H9 (cell line): ENCODE data around the gene SPC24. TPM values are rescaled to one million over a fixed set of nuclear protein-coding genes. Genes with fewer than 3 reads are reported as not detected.
A peak's percentile ranks its signal among the peaks of the same experiment; 100 is the strongest.

ENCODE experiments used
- DNase-seq: peaks from one replicate; pipeline ENCODE4 v3.0.0-alpha.2; 2017
- H2AFZ ChIP-seq: one replicate; pipeline ENCODE4 v1.6.1; 2013; ENCODE audit warnings: mild to moderate bottlenecking, low read length, control low read depth, moderate library complexity
- H2AK5ac ChIP-seq: 2 replicates; pipeline ENCODE4 v1.6.1; 2013; ENCODE audit warnings: low read length, control low read depth, mixed read lengths; ENCODE audit not compliant: insufficient read length
- H2BK120ac ChIP-seq: one replicate; pipeline ENCODE4 v1.6.1; 2013; ENCODE audit warnings: low read depth, mild to moderate bottlenecking, low read length, control low read depth, inconsistent platforms; ENCODE audit not compliant: poor library complexity, severe bottlenecking
- H2BK12ac ChIP-seq: 2 replicates; pipeline ENCODE4 v1.6.1; 2013; ENCODE audit warnings: low read length, control low read depth, mixed read lengths, low read depth; ENCODE audit not compliant: insufficient read length
- H2BK15ac ChIP-seq: 2 replicates; pipeline ENCODE4 v1.6.1; 2013; ENCODE audit warnings: low read depth, low read length, control low read depth
- H2BK20ac ChIP-seq: one replicate; pipeline ENCODE4 v1.6.1; 2013; ENCODE audit warnings: low read depth, mild to moderate bottlenecking, low read length, control low read depth, inconsistent platforms; ENCODE audit not compliant: poor library complexity, severe bottlenecking
- H2BK5ac ChIP-seq: 2 replicates; pipeline ENCODE4 v1.6.1; 2013; ENCODE audit warnings: low read length, control low read depth, mixed read lengths; ENCODE audit not compliant: insufficient read length
- H3K14ac ChIP-seq: 2 replicates; pipeline ENCODE4 v1.6.1; 2013; ENCODE audit warnings: low read length, control low read depth; ENCODE audit not compliant: insufficient read depth
- H3K18ac ChIP-seq: 2 replicates; pipeline ENCODE4 v1.6.1; 2013; ENCODE audit warnings: low read depth, mild to moderate bottlenecking, mixed read lengths, low read length, control low read depth; ENCODE audit not compliant: insufficient read length
- H3K23ac ChIP-seq: 2 replicates; pipeline ENCODE4 v1.6.1; 2013; ENCODE audit warnings: low read length, control low read depth, mixed read lengths, low read depth; ENCODE audit not compliant: insufficient read length
- H3K23me2 ChIP-seq: 2 replicates; pipeline ENCODE4 v1.6.1; 2013; ENCODE audit warnings: low read depth, mild to moderate bottlenecking, mixed read lengths, low read length, control low read depth; ENCODE audit not compliant: insufficient read length, poor library complexity, severe bottlenecking
- H3K27ac ChIP-seq: 2 replicates; pipeline ENCODE4 v1.5.1; 2013; ENCODE audit warnings: low read length, control low read depth, mixed read lengths, low read depth; ENCODE audit not compliant: insufficient read length
- H3K27me3 ChIP-seq: 2 replicates; pipeline ENCODE4 v1.6.1; 2013; ENCODE audit warnings: low read length, control low read depth, inconsistent platforms; ENCODE audit not compliant: insufficient read depth
- H3K4ac ChIP-seq: 2 replicates; pipeline ENCODE4 v1.6.1; 2013; ENCODE audit warnings: low read depth, mild to moderate bottlenecking, control low read depth, inconsistent platforms, low read length, moderate library complexity
- H3K4me1 ChIP-seq: 2 replicates; pipeline ENCODE4 v1.6.1; 2013; ENCODE audit warnings: low read length, control low read depth, inconsistent platforms; ENCODE audit not compliant: insufficient read depth
- H3K4me2 ChIP-seq: 2 replicates; pipeline ENCODE4 v1.6.1; 2013; ENCODE audit warnings: low read length, control low read depth, mixed read lengths; ENCODE audit not compliant: insufficient read length, insufficient read depth
- H3K56ac ChIP-seq: 2 replicates; pipeline ENCODE4 v1.6.1; 2013; ENCODE audit warnings: low read depth, mild to moderate bottlenecking, mixed read lengths, low read length, control low read depth; ENCODE audit not compliant: insufficient read length
- H3K79me1 ChIP-seq: 2 replicates; pipeline ENCODE4 v1.6.1; 2013; ENCODE audit warnings: low read depth, mild to moderate bottlenecking, moderate library complexity, low read length, control low read depth, inconsistent platforms; ENCODE audit not compliant: insufficient read depth, poor library complexity, severe bottlenecking
- H3K79me2 ChIP-seq: 2 replicates; pipeline ENCODE4 v1.6.1; 2013; ENCODE audit warnings: low read length, control low read depth, inconsistent platforms; ENCODE audit not compliant: insufficient read depth
- H3K9ac ChIP-seq: 2 replicates; pipeline ENCODE4 v1.6.1; 2013; ENCODE audit warnings: low read length, control low read depth, mixed read lengths; ENCODE audit not compliant: insufficient read length; ENCODE audit errors: extremely low read depth
- H3K9me3 ChIP-seq: one replicate; pipeline ENCODE4 v1.6.1; 2013; ENCODE audit warnings: low read depth, low read length, inconsistent platforms; ENCODE audit not compliant: control insufficient read depth
- H3T11ph ChIP-seq: one replicate; pipeline ENCODE4 v1.6.1; 2013; ENCODE audit warnings: mild to moderate bottlenecking, low read length, control low read depth, inconsistent platforms
- H4K20me1 ChIP-seq: one replicate; pipeline ENCODE4 v1.6.1; 2013; ENCODE audit not compliant: control insufficient read depth, insufficient read length, insufficient read depth
- H4K5ac ChIP-seq: 2 replicates; pipeline ENCODE4 v1.6.1; 2013; ENCODE audit warnings: low read depth, mild to moderate bottlenecking, mixed read lengths, low read length, control low read depth; ENCODE audit not compliant: insufficient read length
- H4K8ac ChIP-seq: replicated peaks from 2 replicates; pipeline ENCODE4 v1.6.1; 2013; ENCODE audit warnings: low read length, control low read depth, mixed read lengths, low read depth; ENCODE audit not compliant: insufficient read length
- H4K91ac ChIP-seq: 2 replicates; pipeline ENCODE4 v1.6.1; 2013; ENCODE audit warnings: low read depth, mild to moderate bottlenecking, moderate library complexity, mixed read lengths, low read length, control low read depth; ENCODE audit not compliant: insufficient read length
- H3K27ac Mint-ChIP-seq, 3 experiments: 2 replicates in 2 of 3; 3 replicates in 1 of 3; pipeline ENCODE4 v1.8.0; 2020 to 2021; ENCODE audit warnings: mixed read lengths in 3 of 3, mild to moderate bottlenecking in 1 of 3, moderate library complexity in 1 of 3
- H3K27me3 Mint-ChIP-seq: 2 replicates; pipeline ENCODE4 v1.8.0; 2021; ENCODE audit warnings: low read depth, mild to moderate bottlenecking, moderate library complexity, mixed read lengths
- H3K36me3 Mint-ChIP-seq, 3 experiments: 2 replicates in 2 of 3; 3 replicates in 1 of 3; pipeline ENCODE4 v1.8.0; 2020 to 2021; ENCODE audit warnings: low read depth in 3 of 3, mixed read lengths in 3 of 3; ENCODE audit not compliant: insufficient read depth in 1 of 3
- H3K4me1 Mint-ChIP-seq, 2 experiments: 2 replicates each; pipeline ENCODE4 v1.8.0; 2020; ENCODE audit warnings: mixed read lengths in 2 of 2
- H3K4me3 Mint-ChIP-seq, 2 experiments: 2 replicates in 1 of 2; 3 replicates in 1 of 2; pipeline ENCODE4 v1.8.0; 2020 to 2021; ENCODE audit warnings: mild to moderate bottlenecking in 2 of 2, mixed read lengths in 2 of 2, moderate library complexity in 1 of 2
- H3K9me3 Mint-ChIP-seq, 2 experiments: 2 replicates in 1 of 2; 3 replicates in 1 of 2; pipeline ENCODE4 v1.8.0; 2020; ENCODE audit warnings: mild to moderate bottlenecking in 2 of 2, mixed read lengths in 2 of 2, moderate library complexity in 1 of 2
- CTCF ChIP-seq: fragments of 200-600 bp; sonication (generic); conservative IDR thresholded peaks from 3 replicates; pipeline ENCODE4 v1.8.0; 2021; ENCODE audit warnings: antibody characterized with exemption, mild to moderate bottlenecking
- WGBS: extraction: QIAGEN DNeasy Blood & Tissue Kit; methylation state at CpG from one replicate; pipeline ENCODE4 v1.1.7; 2013; ENCODE audit warnings: missing lambda C conversion rate, low lambda C conversion rate, mixed read lengths; ENCODE audit not compliant: insufficient read length; ENCODE audit errors: extremely low coverage; 5-methylcytosine and 5-hydroxymethylcytosine counted together
- total RNA-seq: library from RNA; stranded (reverse); gene quantifications from 2 replicates; pipeline ENCODE4 v1.2.1, GENCODE V29; 2021

The SPC24 gene
- total RNA-seq, 1 experiment from 2014 or later = 51.5 TPM

- Mint-ChIP-seq H3K9me3 (no peaks in the 10 kb centered on the region), H3K4me1 (no peaks in the 10 kb centered on the region), H3K27me3 (no peaks in the 10 kb centered on the region; the same call in 1 of the 2 replicates), H3K36me3 (peaks cover 75 to 96% (median 94%) of the 10 kb centered on the region in 3 experiments), H3K27ac (peak overlapping the region; percentile 65 to 91 (median 90); a peak in 6 of 7 replicates), H3K4me3 (no peak overlapping the region)
- Histone ChIP-seq H3K79me1 (no peaks in the 10 kb centered on the region), H2BK20ac (no peak overlapping the region), H2AFZ (no peak overlapping the region), H3K23me2 (no peaks in the 10 kb centered on the region), H2BK5ac (no peak overlapping the region), H3K9ac (no peak overlapping the region), H4K20me1 (peaks cover 5% of the 10 kb centered on the region), H4K5ac (no peak overlapping the region), H4K91ac (no peak overlapping the region), H3K4me2 (no peak overlapping the region), H4K8ac (no peak overlapping the region), H2BK15ac (no peak overlapping the region), H3K4me1 (no peaks in the 10 kb centered on the region), H3K14ac (no peak overlapping the region), H3K79me2 (no peaks in the 10 kb centered on the region), H2BK120ac (no peak overlapping the region), H3K56ac (no peak overlapping the region), H3K27me3 (no peaks in the 10 kb centered on the region), H2BK12ac (no peak overlapping the region), H3K23ac (no peak overlapping the region), H3T11ph (no peak overlapping the region), H3K9me3 (no peaks in the 10 kb centered on the region), H3K4ac (no peak overlapping the region), H2AK5ac (no peak overlapping the region), H3K27ac (no peak overlapping the region), H3K18ac (no peak overlapping the region)
- DNase-seq = no peak
- no peak for TF ChIP-seq CTCF
- no CpG with 5 or more reads among the region's 11 CpGs for WGBS
Observed at GRCh38 chr19:11115895-11116446, 39.6 kb downstream of the SPC24 start.
